Caco-2 (cell line): ENCODE measurements around the gene COL4A2. TPM values are rescaled to one million over a fixed set of nuclear protein-coding genes. Genes with fewer than 3 reads are reported as not detected.

Experiments
- BruUV-seq: library from RNA; stranded (reverse); fragments of 400-500 nt; replicated peaks from 2 replicates; lab custom pipeline; 2021; lab: Mats Ljungman, UMichigan
- CTCF ChIA-PET: fragments of 300-600 bp; sonication (Branson Sonifier 250); formaldehyde crosslinking; loops from one replicate; lab custom pipeline; 2022; ENCODE audit warnings: antibody characterized with exemption; lab: Charles Lee
- POLR2A ChIA-PET: fragments of 300-600 bp; sonication (Branson Sonifier 250); formaldehyde crosslinking; loops from one replicate; lab custom pipeline; 2022; ENCODE audit warnings: antibody characterized with exemption; lab: Charles Lee
- DNase-seq, 2 experiments: peaks; one replicate each; pipeline versions ENCODE4 v3.0.0 to v3.0.0-alpha.2; 2020 to 2022
- H3K27me3 ChIP-seq: replicated peaks from 2 replicates; pipeline ENCODE4 v1.6.0; 2011; ENCODE audit warnings: low read length; ENCODE audit not compliant: control insufficient read depth, insufficient read depth
- H3K36me3 ChIP-seq: 2 replicates; pipeline ENCODE4 v1.5.1; 2011; ENCODE audit warnings: low read length; ENCODE audit not compliant: control insufficient read depth, insufficient read depth
- H3K4me1 ChIP-seq: fragments of 250-450 bp; sonication (Bioruptor Pico); 2 replicates; pipeline ENCODE4 v1.5.1; 2020; ENCODE audit warnings: mild to moderate bottlenecking
- H3K4me3 ChIP-seq: 2 replicates; pipeline ENCODE4 v1.5.1; 2011; ENCODE audit warnings: low read depth, mild to moderate bottlenecking, control low read depth, low read length
- H3K9me3 ChIP-seq: fragments of 250-450 bp; sonication (Bioruptor Pico); 2 replicates; pipeline ENCODE4 v1.5.1; 2020; ENCODE audit warnings: mild to moderate bottlenecking, moderate library complexity
- H3K27ac Mint-ChIP-seq: one replicate; pipeline ENCODE4 v1.8.0; 2022; ENCODE audit warnings: mixed read lengths; ENCODE audit not compliant: unreplicated experiment
- H3K27me3 Mint-ChIP-seq: one replicate; pipeline ENCODE4 v1.8.0; 2022; ENCODE audit warnings: mixed read lengths; ENCODE audit not compliant: insufficient read depth, unreplicated experiment
- H3K36me3 Mint-ChIP-seq: one replicate; pipeline ENCODE4 v1.8.0; 2022; ENCODE audit warnings: mild to moderate bottlenecking, mixed read lengths; ENCODE audit not compliant: insufficient read depth, unreplicated experiment
- H3K4me1 Mint-ChIP-seq: one replicate; pipeline ENCODE4 v1.8.0; 2022; ENCODE audit warnings: low read depth, mixed read lengths; ENCODE audit not compliant: unreplicated experiment
- H3K4me3 Mint-ChIP-seq: one replicate; pipeline ENCODE4 v1.8.0; 2022; ENCODE audit warnings: mild to moderate bottlenecking, moderate library complexity, mixed read lengths; ENCODE audit not compliant: unreplicated experiment
- H3K9me3 Mint-ChIP-seq: one replicate; pipeline ENCODE4 v1.8.0; 2022; ENCODE audit warnings: mixed read lengths; ENCODE audit not compliant: unreplicated experiment
- intact Hi-C: fragments of 100-400 bp; cut with micrococcal nuclease; formaldehyde crosslinking; loops from one replicate; pipeline ENCODE4 v1.10.0; 2022; ENCODE audit not compliant: unreplicated experiment
- total RNA-seq: library from RNA; stranded (reverse); gene quantifications from 2 replicates; pipeline ENCODE4 v1.2.3, GENCODE V29; 2022
- TF ChIP-seq, protein P1 (sequence below), 2 experiments: fragments of 200-600 bp in 1 of 2; IDR thresholded peaks; 1 replicate in 1 of 2; 2 replicates in 1 of 2; pipeline versions ENCODE4 v1.5.1 to v1.8.0; 2011 to 2022; ENCODE audit warnings: antibody characterized with exemption in 1 of 2, control low read depth in 1 of 2, inconsistent platforms in 1 of 2, low read depth in 1 of 2, low read length in 1 of 2, mild to moderate bottlenecking in 1 of 2, moderate library complexity in 1 of 2; ENCODE audit not compliant: insufficient read depth in 1 of 2, severe bottlenecking in 1 of 2, unreplicated experiment in 1 of 2

Gene COL4A2
- total RNA-seq, 1 experiment from 2014 or later, result 19.2 TPM

DNA sequence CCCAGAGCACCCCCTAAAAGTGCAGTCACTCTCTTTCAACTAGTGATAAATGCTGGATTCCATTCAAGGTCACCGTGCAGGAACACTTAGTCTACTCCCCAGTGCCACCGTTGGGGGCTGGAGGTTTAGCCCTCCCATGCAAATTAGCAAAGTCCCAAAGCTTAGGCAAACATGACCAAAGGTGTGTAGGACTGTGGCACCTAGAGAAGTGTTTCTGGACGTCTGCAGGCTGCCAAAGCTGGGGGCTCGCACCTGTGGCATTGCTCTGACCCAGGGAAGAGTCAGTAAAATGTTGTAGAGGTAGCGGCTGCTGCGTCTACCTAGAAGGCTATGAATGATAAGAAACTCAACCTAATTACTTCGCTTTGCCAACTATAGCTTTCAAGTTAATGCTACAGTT lies 14.0 kb upstream of the COL4A2 start:
- ChIA-PET CTCF (no interaction called here), POLR2A (no interaction called here)
- H3K27me3 ChIP-seq, result no peaks in the 10 kb centered on the region
- no peaks in the 10 kb centered on the region for H3K9me3 ChIP-seq
- BruUV-seq, result no TSS peak
- Mint-ChIP-seq H3K4me3 (no peak overlapping the region), H3K27me3 (no peaks in the 10 kb centered on the region), H3K4me1 (no peaks in the 10 kb centered on the region), H3K27ac (no peak overlapping the region), H3K36me3 (no peaks in the 10 kb centered on the region), H3K9me3 (no peaks in the 10 kb centered on the region)
- no peaks in the 10 kb centered on the region; the same call in 1 of the 2 replicates for H3K4me1 ChIP-seq
- TF ChIP-seq, protein P1, sequence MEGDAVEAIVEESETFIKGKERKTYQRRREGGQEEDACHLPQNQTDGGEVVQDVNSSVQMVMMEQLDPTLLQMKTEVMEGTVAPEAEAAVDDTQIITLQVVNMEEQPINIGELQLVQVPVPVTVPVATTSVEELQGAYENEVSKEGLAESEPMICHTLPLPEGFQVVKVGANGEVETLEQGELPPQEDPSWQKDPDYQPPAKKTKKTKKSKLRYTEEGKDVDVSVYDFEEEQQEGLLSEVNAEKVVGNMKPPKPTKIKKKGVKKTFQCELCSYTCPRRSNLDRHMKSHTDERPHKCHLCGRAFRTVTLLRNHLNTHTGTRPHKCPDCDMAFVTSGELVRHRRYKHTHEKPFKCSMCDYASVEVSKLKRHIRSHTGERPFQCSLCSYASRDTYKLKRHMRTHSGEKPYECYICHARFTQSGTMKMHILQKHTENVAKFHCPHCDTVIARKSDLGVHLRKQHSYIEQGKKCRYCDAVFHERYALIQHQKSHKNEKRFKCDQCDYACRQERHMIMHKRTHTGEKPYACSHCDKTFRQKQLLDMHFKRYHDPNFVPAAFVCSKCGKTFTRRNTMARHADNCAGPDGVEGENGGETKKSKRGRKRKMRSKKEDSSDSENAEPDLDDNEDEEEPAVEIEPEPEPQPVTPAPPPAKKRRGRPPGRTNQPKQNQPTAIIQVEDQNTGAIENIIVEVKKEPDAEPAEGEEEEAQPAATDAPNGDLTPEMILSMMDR (IDR thresholded peaks at IDR 0.05; ENCODE audit: insufficient read depth in 1 of 2, low read depth in 1 of 2, low read length in 1 of 2, severe bottlenecking in 1 of 2, unreplicated experiment in 1 of 2), result no peak
- no peaks in the 10 kb centered on the region for H3K36me3 ChIP-seq
- DNase-seq, result no peak
- intact Hi-C loops, result no loop called here
- no peak overlapping the region for H3K4me3 ChIP-seq

DNA sequence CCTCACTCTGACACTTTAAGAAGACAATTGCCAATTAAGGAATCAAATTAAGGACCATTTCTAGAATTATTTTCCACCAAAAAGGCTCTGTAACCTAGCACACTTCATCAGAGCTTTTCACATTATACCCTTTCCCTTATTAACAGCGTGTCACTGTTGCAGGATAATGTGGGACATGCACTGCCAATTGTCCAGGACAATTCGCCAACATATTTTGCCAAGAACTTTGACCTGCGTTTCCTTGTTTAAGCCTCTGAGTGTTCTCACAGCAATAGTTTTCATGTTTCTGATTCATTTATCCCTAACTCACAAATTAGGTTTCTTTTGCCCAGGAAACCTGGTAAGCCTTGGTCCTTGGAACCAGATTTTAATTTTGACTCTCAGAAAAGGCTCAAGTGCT lies 13.4 kb upstream of the COL4A2 start:
- no peak overlapping the region for H3K4me3 ChIP-seq
- no peaks in the 10 kb centered on the region for H3K27me3 ChIP-seq
- Mint-ChIP-seq H3K27ac (no peak overlapping the region), H3K4me3 (no peak overlapping the region), H3K4me1 (no peaks in the 10 kb centered on the region), H3K27me3 (no peaks in the 10 kb centered on the region), H3K9me3 (no peaks in the 10 kb centered on the region), H3K36me3 (no peaks in the 10 kb centered on the region)
- TF ChIP-seq, protein P1 (IDR thresholded peaks at IDR 0.05; ENCODE audit: insufficient read depth in 1 of 2, low read depth in 1 of 2, low read length in 1 of 2, severe bottlenecking in 1 of 2, unreplicated experiment in 1 of 2), result no peak
- intact Hi-C loops, result loop anchor here (1.0 kb wide), 1 partner anchor 43 kb away; no protein-coding TSS in a partner anchor
- no peak for DNase-seq
- no peaks in the 10 kb centered on the region for H3K36me3 ChIP-seq
- no peaks in the 10 kb centered on the region for H3K9me3 ChIP-seq
- POLR2A ChIA-PET, result no interaction called here
- no peaks in the 10 kb centered on the region; the same call in 1 of the 2 replicates for H3K4me1 ChIP-seq
- no TSS peak for BruUV-seq
- CTCF ChIA-PET, result no interaction called here

DNA sequence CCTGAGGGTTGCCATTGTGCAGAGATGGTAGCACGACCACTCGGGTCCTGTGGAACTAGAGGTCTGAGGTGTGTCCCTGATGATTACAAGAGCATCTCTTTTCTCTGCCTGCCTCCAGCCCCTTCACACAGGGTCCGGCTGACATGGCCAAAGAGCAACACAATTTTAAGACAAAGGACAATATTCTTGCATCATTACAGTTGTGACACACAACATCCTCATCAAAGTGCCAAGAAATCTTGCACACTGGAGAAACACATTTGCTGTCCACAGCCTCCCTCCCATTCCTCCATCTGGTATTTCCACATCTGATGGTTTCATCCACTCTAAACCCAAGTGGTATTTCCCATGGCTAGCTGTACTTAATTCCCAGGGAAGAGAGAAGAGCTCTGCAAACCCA lies 12.9 kb upstream of the COL4A2 start:
- H3K4me3 Mint-ChIP-seq, result no peak overlapping the region
- BruUV-seq, result no TSS peak
- no peak overlapping the region for H3K27ac Mint-ChIP-seq
- H3K9me3 Mint-ChIP-seq, result no peaks in the 10 kb centered on the region
- Histone ChIP-seq H3K27me3 (no peaks in the 10 kb centered on the region), H3K9me3 (no peaks in the 10 kb centered on the region), H3K4me1 (no peaks in the 10 kb centered on the region; the same call in 1 of the 2 replicates), H3K4me3 (no peak overlapping the region), H3K36me3 (no peaks in the 10 kb centered on the region)
- no peaks in the 10 kb centered on the region for H3K4me1 Mint-ChIP-seq
- intact Hi-C loops, result loop anchor here (1.0 kb wide), 1 partner anchor 44 kb away; no protein-coding TSS in a partner anchor
- no peaks in the 10 kb centered on the region for H3K36me3 Mint-ChIP-seq
- CTCF ChIA-PET, result no interaction called here
- TF ChIP-seq, protein P1 (IDR thresholded peaks at IDR 0.05; ENCODE audit: insufficient read depth in 1 of 2, low read depth in 1 of 2, low read length in 1 of 2, severe bottlenecking in 1 of 2, unreplicated experiment in 1 of 2), result no peak
- POLR2A ChIA-PET, result no interaction called here
- no peak for DNase-seq
- no peaks in the 10 kb centered on the region for H3K27me3 Mint-ChIP-seq
